DND-41 (cell line): ENCODE results near the gene LRPPRC.

Source experiments
- ATAC-seq: fragments of 200-7000 bp; cut with Tn5 transposase; 3 replicates; pipeline ENCODE4 v1.9.1; 2021; ENCODE audit warnings: low read depth; ENCODE audit not compliant: insufficient read depth
- DNase-seq: peaks from one replicate; pipeline ENCODE4 v3.0.0-alpha.2; 2020
- H2AFZ ChIP-seq: 2 replicates; pipeline ENCODE4 v1.6.0; 2012; ENCODE audit warnings: low read depth, low read length
- H3K27ac ChIP-seq: 2 replicates; pipeline ENCODE4 v1.5.1; 2012; ENCODE audit warnings: low read length, inconsistent platforms
- H3K27me3 ChIP-seq: fragments of 200-600 bp; sonication (generic); 2 replicates; pipeline ENCODE4 v1.6.0; 2012; ENCODE audit warnings: low read length, mild to moderate bottlenecking, inconsistent platforms; ENCODE audit not compliant: insufficient read depth, poor library complexity
- H3K36me3 ChIP-seq: 2 replicates; pipeline ENCODE4 v1.5.1; 2012; ENCODE audit warnings: low read length, inconsistent platforms; ENCODE audit not compliant: insufficient read depth
- H3K4me1 ChIP-seq: 2 replicates; pipeline ENCODE4 v1.5.1; 2012; ENCODE audit warnings: mild to moderate bottlenecking, low read length; ENCODE audit not compliant: insufficient read depth
- H3K4me2 ChIP-seq: 2 replicates; pipeline ENCODE4 v1.6.0; 2012; ENCODE audit warnings: mild to moderate bottlenecking, moderate library complexity, low read length, inconsistent platforms; ENCODE audit not compliant: insufficient read depth
- H3K4me3 ChIP-seq, 2 experiments: fragments of 200-600 bp in 1 of 2; shearing (Covaris generic) in 1 of 2; 2 replicates each; pipeline ENCODE4 v1.5.1; 2012 to 2016; ENCODE audit warnings: inconsistent platforms in 2 of 2, low read length in 2 of 2, mild to moderate bottlenecking in 2 of 2, low read depth in 1 of 2, moderate library complexity in 1 of 2
- H3K79me2 ChIP-seq: 2 replicates; pipeline ENCODE4 v1.6.0; 2012; ENCODE audit warnings: low read length, inconsistent platforms; ENCODE audit not compliant: insufficient read depth
- H3K9ac ChIP-seq: 2 replicates; pipeline ENCODE4 v1.6.0; 2012; ENCODE audit warnings: low read depth, mild to moderate bottlenecking, inconsistent platforms, low read length, moderate library complexity
- H3K9me3 ChIP-seq: 2 replicates; pipeline ENCODE4 v1.5.1; 2012; ENCODE audit warnings: low read length, moderate library complexity, mild to moderate bottlenecking, inconsistent platforms; ENCODE audit not compliant: insufficient read depth, severe bottlenecking
- H4K20me1 ChIP-seq: 2 replicates; pipeline ENCODE4 v1.6.0; 2012; ENCODE audit warnings: low read length; ENCODE audit not compliant: insufficient read depth
- CTCF ChIP-seq: IDR thresholded peaks from 2 replicates; pipeline ENCODE4 v1.5.1; 2012; ENCODE audit warnings: borderline replicate concordance, low read length, moderate library complexity, mild to moderate bottlenecking; ENCODE audit not compliant: poor library complexity, severe bottlenecking; ENCODE audit errors: extremely low read depth
- EZH2 ChIP-seq: IDR thresholded peaks from 3 replicates; pipeline ENCODE4 v1.6.1; 2012; ENCODE audit warnings: borderline replicate concordance, low read depth, mild to moderate bottlenecking, moderate library complexity, low read length, inconsistent platforms; ENCODE audit not compliant: severe bottlenecking

Gene LRPPRC

GRCh38 chr2:43980902-43981301, 14.9 kb downstream of the LRPPRC start:
- Histone ChIP-seq H3K9me3 (no peaks in the 10 kb centered on the region), H3K9ac (no peak overlapping the region), H3K27me3 (no peaks in the 10 kb centered on the region), H3K27ac (no peak overlapping the region), H3K4me1 (no peaks in the 10 kb centered on the region), H3K4me3 (no peak overlapping the region), H3K4me2 (no peak overlapping the region), H4K20me1 (peaks cover 14% of the 10 kb centered on the region; the same call in 1 of the 2 replicates), H3K36me3 (peaks cover 69% of the 10 kb centered on the region), H3K79me2 (peaks cover 37% of the 10 kb centered on the region), H2AFZ (no peak overlapping the region)
- no peak for TF ChIP-seq EZH2
- no peak for TF ChIP-seq CTCF
- DNase-seq (no peak), ATAC-seq (no peak)

GRCh38 chr2:43977677-43978375, 18.0 kb downstream of the LRPPRC start:
- Histone ChIP-seq H3K4me3 (no peak overlapping the region), H3K79me2 (peaks cover 7% of the 10 kb centered on the region; the same call in 1 of the 2 replicates), H3K9ac (no peak overlapping the region), H4K20me1 (peaks cover 6% of the 10 kb centered on the region; the same call in 1 of the 2 replicates), H3K36me3 (peaks cover 89% of the 10 kb centered on the region), H3K4me1 (no peaks in the 10 kb centered on the region), H3K9me3 (no peaks in the 10 kb centered on the region), H2AFZ (no peak overlapping the region), H3K27me3 (no peaks in the 10 kb centered on the region), H3K27ac (no peak overlapping the region), H3K4me2 (no peak overlapping the region)
- no peak for TF ChIP-seq CTCF
- no peak for TF ChIP-seq EZH2
- DNase-seq (no peak), ATAC-seq (no peak)

GRCh38 chr2:43960921-43961320, 34.9 kb downstream of the LRPPRC start:
- no peak overlapping the region for H3K27ac ChIP-seq
- no peak overlapping the region for H3K9ac ChIP-seq
- TF ChIP-seq EZH2 (no peak), CTCF (no peak)
- H3K36me3 ChIP-seq: peaks cover 96% of the 10 kb centered on the region
- ATAC-seq (no peak), DNase-seq (no peak)
- H3K4me2 ChIP-seq: no peak overlapping the region
- H2AFZ ChIP-seq: no peak overlapping the region
- H3K4me1 ChIP-seq: no peaks in the 10 kb centered on the region
- no peaks in the 10 kb centered on the region for H3K27me3 ChIP-seq
- no peaks in the 10 kb centered on the region; the same call in 1 of the 2 replicates for H3K79me2 ChIP-seq
- no peaks in the 10 kb centered on the region for H3K9me3 ChIP-seq
- no peaks in the 10 kb centered on the region for H4K20me1 ChIP-seq
- H3K4me3 ChIP-seq: no peak overlapping the region
